HG02759 (cell line): ENCODE results near the gene PRPF31.
A peak's percentile ranks its signal among the peaks of the same experiment; 100 is the strongest.

Experiments used
- ATAC-seq: cut with Tn5 transposase; IDR thresholded peaks from one replicate; pipeline ENCODE4 v1.9.1; 2021; ENCODE audit warnings: mild to moderate bottlenecking, moderate library complexity; ENCODE audit not compliant: unreplicated experiment

PRPF31 gene

GRCh38 chr19:54138489-54139256 lies 23.1 kb downstream of the PRPF31 start:
- ATAC-seq, result no peak

GRCh38 chr19:54141356-54141755 lies 25.8 kb downstream of the PRPF31 start:
- no peak for ATAC-seq

- no peak for ATAC-seq
Observed at GRCh38 chr19:54142166-54142780, 26.7 kb downstream of the PRPF31 start.

- no peak for ATAC-seq
Observed at GRCh38 chr19:54145541-54146158, 30.1 kb downstream of the PRPF31 start.

GRCh38 chr19:54147676-54148075 lies 32.1 kb downstream of the PRPF31 start:
- ATAC-seq, result no peak

- no peak for ATAC-seq
Observed at GRCh38 chr19:54148158-54148557, 32.6 kb downstream of the PRPF31 start.

GRCh38 chr19:54149021-54149812 lies 33.7 kb downstream of the PRPF31 start:
- no peak for ATAC-seq

- ATAC-seq, result no peak
Observed at GRCh38 chr19:54151362-54152035, 35.9 kb downstream of the PRPF31 start.

GRCh38 chr19:54152267-54152666 lies 36.7 kb downstream of the PRPF31 start:
- ATAC-seq, result no peak

GRCh38 chr19:54152878-54153524 lies 37.4 kb downstream of the PRPF31 start:
- ATAC-seq, result no peak

- no peak for ATAC-seq
Observed at GRCh38 chr19:54153731-54154326, 38.3 kb downstream of the PRPF31 start.

GRCh38 chr19:54154603-54155345 lies 39.2 kb downstream of the PRPF31 start:
- no peak for ATAC-seq

GRCh38 chr19:54155694-54156093 lies 40.1 kb downstream of the PRPF31 start:
- ATAC-seq, result no peak

- ATAC-seq, result no peak
Observed at GRCh38 chr19:54156490-54156889, 40.9 kb downstream of the PRPF31 start.

GRCh38 chr19:54156953-54157352 lies 41.4 kb downstream of the PRPF31 start:
- no peak for ATAC-seq

GRCh38 chr19:54158812-54159351 lies 43.3 kb downstream of the PRPF31 start:
- no peak for ATAC-seq

- ATAC-seq, result peak; percentile 87
Observed at GRCh38 chr19:54159352-54160181, 44.0 kb downstream of the PRPF31 start, which contains the start of gene LENG1. TSS of gene LENG1 (minus strand) at chr19:54159721. CDS start at chr19:54159695, 26 bp downstream.
